Measurements from ENCODE around the gene MYO18B.

Gene MYO18B

DNA sequence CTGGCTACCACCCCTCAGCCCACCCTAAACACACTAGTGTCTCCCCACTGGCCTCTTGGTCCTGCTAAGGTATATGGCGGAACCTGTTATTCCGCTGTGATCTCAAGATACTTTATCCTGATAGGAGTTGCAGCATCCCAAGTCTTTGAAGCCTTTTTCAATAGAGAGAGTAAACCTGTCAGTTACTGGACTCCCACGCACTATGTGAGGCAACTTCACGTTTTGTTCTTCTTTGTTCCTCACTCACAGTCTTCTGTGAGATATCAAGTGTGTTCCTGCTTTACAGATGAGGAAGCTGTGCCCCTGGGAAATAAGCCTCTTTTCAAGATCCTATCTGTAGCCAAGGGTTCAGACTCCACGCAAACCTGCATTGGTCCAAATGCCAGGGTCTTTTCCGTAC is 127.8 kb downstream of the MYO18B start:
- H3K36me3 ChIP-seq (ENCODE audit: control insufficient read depth, insufficient read depth, low read length) = no peaks in the 10 kb centered on the region
- no peak overlapping the region for H3K4me3 ChIP-seq (ENCODE audit: insufficient read depth, low read depth, low read length, poor library complexity, severe bottlenecking)
- no peak overlapping the region for H3K27ac ChIP-seq (ENCODE audit: insufficient read depth, low read length, poor library complexity, severe bottlenecking)
- no peaks in the 10 kb centered on the region for H3K27me3 ChIP-seq (replicated peaks; ENCODE audit: control insufficient read depth, insufficient read depth, low read length, poor library complexity, severe bottlenecking)
- no peaks in the 10 kb centered on the region for H3K4me1 ChIP-seq (ENCODE audit: control insufficient read depth, insufficient read depth, low read length, poor library complexity, severe bottlenecking)
- no peaks in the 10 kb centered on the region for H3K9me3 ChIP-seq (ENCODE audit: control insufficient read depth, low read length)
- no peak for DNase-seq

DNA sequence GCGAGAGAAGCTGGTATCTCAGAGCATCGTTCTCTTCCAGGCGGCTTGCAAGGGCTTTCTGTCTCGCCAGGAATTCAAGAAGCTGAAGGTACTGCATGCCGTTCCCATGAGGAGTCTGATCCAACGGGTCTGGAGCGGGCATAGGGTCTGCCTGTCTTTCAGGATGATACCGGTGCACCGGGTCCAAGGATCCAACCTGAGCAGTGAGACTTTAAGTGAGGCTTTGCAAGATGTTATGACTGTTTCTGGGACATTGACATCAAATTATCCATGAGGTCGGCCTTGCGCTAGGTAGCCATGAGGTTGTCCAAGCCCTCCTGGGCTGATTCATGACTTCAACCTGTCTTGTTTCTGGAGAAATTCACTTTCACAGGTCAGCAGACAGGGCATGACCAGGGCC is 132.3 kb downstream of the MYO18B start:
- Histone ChIP-seq H3K4me1 (ENCODE audit: control insufficient read depth, insufficient read depth, low read length, poor library complexity, severe bottlenecking) (no peaks in the 10 kb centered on the region), H3K9me3 (ENCODE audit: control insufficient read depth, low read length) (no peaks in the 10 kb centered on the region), H3K36me3 (ENCODE audit: control insufficient read depth, insufficient read depth, low read length) (no peaks in the 10 kb centered on the region), H3K27me3 (replicated peaks; ENCODE audit: control insufficient read depth, insufficient read depth, low read length, poor library complexity, severe bottlenecking) (no peaks in the 10 kb centered on the region), H3K4me3 (ENCODE audit: insufficient read depth, low read depth, low read length, poor library complexity, severe bottlenecking) (no peak overlapping the region), H3K27ac (ENCODE audit: insufficient read depth, low read length, poor library complexity, severe bottlenecking) (no peak overlapping the region)
- no peak for DNase-seq

DNA sequence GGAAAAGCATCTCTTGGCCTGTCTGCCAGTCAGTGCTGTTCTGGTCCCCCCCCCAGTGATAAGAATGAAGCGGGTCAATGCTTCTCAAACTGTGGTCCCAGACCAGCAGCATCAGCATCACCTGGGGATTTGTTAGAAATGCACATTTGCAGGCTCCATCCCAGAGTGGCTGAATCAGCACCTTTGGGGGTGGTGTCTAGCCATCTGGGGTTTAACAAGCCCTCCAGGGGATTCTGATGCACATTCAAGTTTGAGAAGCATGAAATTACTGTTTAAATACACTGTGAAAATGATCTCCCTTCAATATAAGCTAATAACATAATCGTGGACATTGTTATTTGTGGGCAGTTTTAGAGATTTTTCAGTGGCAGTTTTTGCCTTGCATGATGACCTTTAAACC is 133.5 kb downstream of the MYO18B start:
- Histone ChIP-seq H3K4me3 (ENCODE audit: insufficient read depth, low read depth, low read length, poor library complexity, severe bottlenecking) (no peak overlapping the region), H3K27me3 (replicated peaks; ENCODE audit: control insufficient read depth, insufficient read depth, low read length, poor library complexity, severe bottlenecking) (no peaks in the 10 kb centered on the region), H3K27ac (ENCODE audit: insufficient read depth, low read length, poor library complexity, severe bottlenecking) (no peak overlapping the region), H3K9me3 (ENCODE audit: control insufficient read depth, low read length) (no peaks in the 10 kb centered on the region), H3K36me3 (ENCODE audit: control insufficient read depth, insufficient read depth, low read length) (no peaks in the 10 kb centered on the region), H3K4me1 (ENCODE audit: control insufficient read depth, insufficient read depth, low read length, poor library complexity, severe bottlenecking) (no peaks in the 10 kb centered on the region)
- DNase-seq = no peak

DNA sequence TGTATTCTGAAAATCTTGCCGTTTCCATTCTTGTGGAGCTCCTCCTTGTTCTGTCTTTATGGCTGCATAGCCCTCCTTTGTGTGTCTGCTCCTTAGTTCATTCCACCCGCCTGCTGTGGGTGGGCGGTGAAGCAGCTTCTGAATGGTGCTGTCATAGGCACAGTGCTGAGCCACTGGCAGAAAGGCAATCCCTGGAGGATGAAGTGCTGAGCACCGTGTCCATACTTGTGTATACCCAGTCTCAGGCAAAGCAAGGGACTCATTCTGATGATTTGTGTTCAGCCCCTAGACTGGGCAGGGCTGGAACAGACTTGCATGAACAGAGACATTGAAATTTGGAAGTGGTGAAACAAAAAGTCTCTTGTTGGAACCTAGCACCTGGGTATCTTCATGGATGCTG is 134.9 kb downstream of the MYO18B start:
- no peaks in the 10 kb centered on the region for H3K9me3 ChIP-seq (ENCODE audit: control insufficient read depth, low read length)
- no peak overlapping the region for H3K4me3 ChIP-seq (ENCODE audit: insufficient read depth, low read depth, low read length, poor library complexity, severe bottlenecking)
- no peaks in the 10 kb centered on the region for H3K36me3 ChIP-seq (ENCODE audit: control insufficient read depth, insufficient read depth, low read length)
- no peak overlapping the region for H3K27ac ChIP-seq (ENCODE audit: insufficient read depth, low read length, poor library complexity, severe bottlenecking)
- no peaks in the 10 kb centered on the region for H3K4me1 ChIP-seq (ENCODE audit: control insufficient read depth, insufficient read depth, low read length, poor library complexity, severe bottlenecking)
- DNase-seq = no peak
- no peaks in the 10 kb centered on the region for H3K27me3 ChIP-seq (replicated peaks; ENCODE audit: control insufficient read depth, insufficient read depth, low read length, poor library complexity, severe bottlenecking)

DNA sequence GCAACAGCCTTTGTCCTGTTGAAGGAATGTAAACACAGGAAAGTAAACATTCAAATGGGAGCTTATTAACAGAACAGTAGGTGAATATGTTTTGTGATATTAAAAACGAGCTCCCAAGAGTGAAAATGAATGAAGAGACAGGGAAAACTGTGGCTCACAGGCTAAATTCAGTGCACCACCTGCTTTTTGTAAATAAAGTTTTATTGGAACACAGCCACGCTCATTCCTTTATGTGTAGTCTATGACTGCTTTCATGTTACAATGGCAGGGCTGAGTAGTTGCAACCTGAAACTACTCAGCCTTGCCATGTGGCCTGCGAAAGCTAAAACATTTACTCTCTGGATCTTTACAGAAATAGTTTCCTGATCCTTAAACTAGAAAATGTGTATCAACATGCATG is 136.9 kb downstream of the MYO18B start:
- DNase-seq = no peak
- H3K36me3 ChIP-seq (ENCODE audit: control insufficient read depth, insufficient read depth, low read length) = no peaks in the 10 kb centered on the region

DNA sequence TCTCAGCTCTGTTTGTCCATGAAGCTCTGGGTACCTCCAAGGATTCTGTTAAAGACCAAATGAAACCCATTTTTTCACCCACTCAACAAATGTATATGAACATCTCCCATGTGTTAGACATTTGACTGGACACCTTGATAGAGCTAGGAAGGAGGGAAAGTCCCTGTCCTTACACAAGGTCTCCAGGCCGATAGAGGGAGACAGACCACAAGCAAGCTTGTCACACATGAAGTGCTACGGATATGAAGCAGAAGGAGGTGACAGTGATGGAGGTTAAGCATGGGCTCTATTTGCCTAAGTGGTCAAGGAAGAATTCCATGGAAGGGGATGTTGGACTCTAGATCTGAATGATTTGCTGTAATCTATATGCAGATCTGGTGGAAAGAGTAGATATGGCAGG is 138.5 kb downstream of the MYO18B start:
- Histone ChIP-seq H3K9me3 (ENCODE audit: control insufficient read depth, low read length) (no peaks in the 10 kb centered on the region), H3K4me1 (ENCODE audit: control insufficient read depth, insufficient read depth, low read length, poor library complexity, severe bottlenecking) (no peaks in the 10 kb centered on the region), H3K36me3 (ENCODE audit: control insufficient read depth, insufficient read depth, low read length) (no peaks in the 10 kb centered on the region), H3K27me3 (replicated peaks; ENCODE audit: control insufficient read depth, insufficient read depth, low read length, poor library complexity, severe bottlenecking) (no peaks in the 10 kb centered on the region), H3K27ac (ENCODE audit: insufficient read depth, low read length, poor library complexity, severe bottlenecking) (no peak overlapping the region), H3K4me3 (ENCODE audit: insufficient read depth, low read depth, low read length, poor library complexity, severe bottlenecking) (no peak overlapping the region)
- no peak for DNase-seq

More for the DNA sequence above, 136.9 kb downstream of the MYO18B start:
- no peaks in the 10 kb centered on the region for H3K4me1 ChIP-seq (ENCODE audit: control insufficient read depth, insufficient read depth, low read length, poor library complexity, severe bottlenecking)
- H3K27ac ChIP-seq (ENCODE audit: insufficient read depth, low read length, poor library complexity, severe bottlenecking) = no peak overlapping the region
- H3K4me3 ChIP-seq (ENCODE audit: insufficient read depth, low read depth, low read length, poor library complexity, severe bottlenecking) = no peak overlapping the region
- no peaks in the 10 kb centered on the region for H3K27me3 ChIP-seq (replicated peaks; ENCODE audit: control insufficient read depth, insufficient read depth, low read length, poor library complexity, severe bottlenecking)
- H3K9me3 ChIP-seq (ENCODE audit: control insufficient read depth, low read length) = no peaks in the 10 kb centered on the region

DNA sequence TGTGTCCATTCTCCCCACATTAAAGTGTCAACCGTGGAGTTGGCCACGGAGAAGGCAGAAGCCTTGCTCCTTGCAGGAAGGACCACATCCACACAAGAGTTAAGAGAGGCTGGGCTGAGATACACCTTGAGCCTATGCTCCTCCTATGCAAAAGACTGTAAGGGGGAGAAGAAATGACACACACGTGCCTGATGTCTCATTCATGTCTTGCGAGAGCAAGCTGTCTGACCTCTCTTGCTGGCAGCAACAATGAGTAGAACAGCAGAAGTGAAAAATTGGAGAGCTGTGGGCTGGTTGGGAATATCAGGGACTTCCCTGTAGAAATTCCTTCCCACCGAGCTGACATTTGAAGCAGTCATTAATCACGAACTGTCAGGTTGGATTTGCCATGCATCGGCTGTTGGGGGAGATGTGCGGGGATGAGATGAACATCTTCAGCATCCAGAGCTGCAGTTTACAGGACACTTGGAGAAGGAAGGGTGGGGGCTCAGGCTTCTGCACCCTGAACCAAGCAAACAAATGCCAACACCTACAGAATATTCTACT is 139.3 kb downstream of the MYO18B start:
- Histone ChIP-seq H3K27me3 (replicated peaks; ENCODE audit: control insufficient read depth, insufficient read depth, low read length, poor library complexity, severe bottlenecking) (no peaks in the 10 kb centered on the region), H3K27ac (ENCODE audit: insufficient read depth, low read length, poor library complexity, severe bottlenecking) (no peak overlapping the region), H3K4me3 (ENCODE audit: insufficient read depth, low read depth, low read length, poor library complexity, severe bottlenecking) (no peak overlapping the region), H3K36me3 (ENCODE audit: control insufficient read depth, insufficient read depth, low read length) (no peaks in the 10 kb centered on the region), H3K9me3 (ENCODE audit: control insufficient read depth, low read length) (no peaks in the 10 kb centered on the region), H3K4me1 (ENCODE audit: control insufficient read depth, insufficient read depth, low read length, poor library complexity, severe bottlenecking) (no peaks in the 10 kb centered on the region)
- no peak for DNase-seq

DNA sequence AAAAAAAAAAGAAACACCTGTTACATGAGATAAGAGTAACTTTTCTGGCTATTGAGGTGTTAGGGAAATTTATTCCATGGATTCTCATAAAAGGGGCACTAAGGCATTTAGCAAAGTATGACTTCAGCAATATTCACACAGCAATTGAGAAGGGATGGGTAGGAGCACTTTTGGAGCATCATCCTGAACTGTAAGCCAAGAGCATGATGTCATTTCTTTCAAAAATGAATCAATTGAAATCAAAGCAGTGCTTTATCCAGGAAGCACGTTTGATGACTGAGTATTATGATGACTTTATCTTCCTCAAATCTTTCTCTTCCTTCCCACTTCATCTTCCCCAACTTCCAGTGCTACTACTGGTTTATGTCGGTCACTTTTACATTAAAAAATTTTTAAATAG is 140.4 kb downstream of the MYO18B start:
- DNase-seq = no peak
- Histone ChIP-seq H3K9me3 (ENCODE audit: control insufficient read depth, low read length) (no peaks in the 10 kb centered on the region), H3K4me1 (ENCODE audit: control insufficient read depth, insufficient read depth, low read length, poor library complexity, severe bottlenecking) (no peaks in the 10 kb centered on the region), H3K36me3 (ENCODE audit: control insufficient read depth, insufficient read depth, low read length) (no peaks in the 10 kb centered on the region), H3K27ac (ENCODE audit: insufficient read depth, low read length, poor library complexity, severe bottlenecking) (no peak overlapping the region), H3K27me3 (replicated peaks; ENCODE audit: control insufficient read depth, insufficient read depth, low read length, poor library complexity, severe bottlenecking) (no peaks in the 10 kb centered on the region), H3K4me3 (ENCODE audit: insufficient read depth, low read depth, low read length, poor library complexity, severe bottlenecking) (no peak overlapping the region)

DNA sequence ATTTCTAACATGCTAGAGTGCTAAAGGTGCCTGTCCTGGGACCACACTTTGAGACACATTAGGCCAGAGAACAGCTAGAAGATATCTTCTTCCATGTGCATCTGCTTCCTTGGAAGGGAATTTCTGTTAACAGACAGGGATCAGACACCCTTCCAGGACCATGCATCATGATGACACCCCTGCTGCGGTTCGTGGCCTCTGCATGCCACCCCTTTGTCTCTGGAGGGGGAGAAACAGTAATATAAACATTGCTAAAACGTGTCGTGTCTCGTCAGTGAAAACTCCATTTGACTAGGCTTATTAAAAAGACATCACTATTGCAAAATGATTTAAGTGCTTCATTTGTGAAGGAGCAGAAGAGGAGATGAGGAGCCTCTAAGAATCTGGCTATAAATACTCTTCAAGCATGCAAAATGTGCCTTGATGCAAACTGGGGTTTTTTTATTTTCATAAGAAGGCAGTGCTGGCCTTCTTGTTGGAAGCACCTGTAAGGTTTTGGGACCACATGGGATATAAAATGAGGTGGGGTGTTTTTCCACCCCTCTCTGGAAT is 141.6 kb downstream of the MYO18B start:
- Histone ChIP-seq H3K27me3 (replicated peaks; ENCODE audit: control insufficient read depth, insufficient read depth, low read length, poor library complexity, severe bottlenecking) (no peaks in the 10 kb centered on the region), H3K9me3 (ENCODE audit: control insufficient read depth, low read length) (no peaks in the 10 kb centered on the region), H3K27ac (ENCODE audit: insufficient read depth, low read length, poor library complexity, severe bottlenecking) (no peak overlapping the region), H3K4me1 (ENCODE audit: control insufficient read depth, insufficient read depth, low read length, poor library complexity, severe bottlenecking) (no peaks in the 10 kb centered on the region), H3K36me3 (ENCODE audit: control insufficient read depth, insufficient read depth, low read length) (no peaks in the 10 kb centered on the region), H3K4me3 (ENCODE audit: insufficient read depth, low read depth, low read length, poor library complexity, severe bottlenecking) (no peak overlapping the region)
- DNase-seq = no peak

DNA sequence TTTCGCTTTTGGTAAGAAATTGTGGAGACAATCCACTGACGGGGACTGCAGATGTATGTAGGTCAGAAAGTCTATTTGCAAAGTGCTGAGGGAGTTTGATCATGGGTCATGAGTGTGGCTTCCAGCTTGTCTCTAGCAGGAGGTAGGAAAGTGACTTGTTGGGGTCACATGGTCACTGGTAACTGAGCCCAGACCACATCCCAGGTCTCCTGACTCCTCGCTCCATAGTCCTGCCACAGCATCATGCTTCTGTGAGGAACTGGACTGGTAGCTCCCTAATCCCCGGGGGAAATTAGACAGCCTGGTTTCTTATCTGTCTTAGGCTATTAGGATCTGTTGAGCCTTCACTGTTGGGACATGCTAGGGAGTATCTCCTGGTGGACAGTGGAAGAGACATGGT is 142.1 kb downstream of the MYO18B start:
- DNase-seq = no peak
- no peaks in the 10 kb centered on the region for H3K27me3 ChIP-seq (replicated peaks; ENCODE audit: control insufficient read depth, insufficient read depth, low read length, poor library complexity, severe bottlenecking)
- H3K36me3 ChIP-seq (ENCODE audit: control insufficient read depth, insufficient read depth, low read length) = no peaks in the 10 kb centered on the region
- no peak overlapping the region for H3K4me3 ChIP-seq (ENCODE audit: insufficient read depth, low read depth, low read length, poor library complexity, severe bottlenecking)
- H3K4me1 ChIP-seq (ENCODE audit: control insufficient read depth, insufficient read depth, low read length, poor library complexity, severe bottlenecking) = no peaks in the 10 kb centered on the region
- no peaks in the 10 kb centered on the region for H3K9me3 ChIP-seq (ENCODE audit: control insufficient read depth, low read length)
- H3K27ac ChIP-seq (ENCODE audit: insufficient read depth, low read length, poor library complexity, severe bottlenecking) = no peak overlapping the region

All from effector memory CD4-positive, alpha-beta T cell (primary cell).